GM19463 (cell line): ENCODE results near the gene SIGLEC8.

Source experiments
- ATAC-seq: cut with Tn5 transposase; IDR thresholded peaks from one replicate; pipeline ENCODE4 v1.9.1; 2021; ENCODE audit warnings: mild to moderate bottlenecking, moderate library complexity; ENCODE audit not compliant: unreplicated experiment

The SIGLEC8 gene

DNA sequence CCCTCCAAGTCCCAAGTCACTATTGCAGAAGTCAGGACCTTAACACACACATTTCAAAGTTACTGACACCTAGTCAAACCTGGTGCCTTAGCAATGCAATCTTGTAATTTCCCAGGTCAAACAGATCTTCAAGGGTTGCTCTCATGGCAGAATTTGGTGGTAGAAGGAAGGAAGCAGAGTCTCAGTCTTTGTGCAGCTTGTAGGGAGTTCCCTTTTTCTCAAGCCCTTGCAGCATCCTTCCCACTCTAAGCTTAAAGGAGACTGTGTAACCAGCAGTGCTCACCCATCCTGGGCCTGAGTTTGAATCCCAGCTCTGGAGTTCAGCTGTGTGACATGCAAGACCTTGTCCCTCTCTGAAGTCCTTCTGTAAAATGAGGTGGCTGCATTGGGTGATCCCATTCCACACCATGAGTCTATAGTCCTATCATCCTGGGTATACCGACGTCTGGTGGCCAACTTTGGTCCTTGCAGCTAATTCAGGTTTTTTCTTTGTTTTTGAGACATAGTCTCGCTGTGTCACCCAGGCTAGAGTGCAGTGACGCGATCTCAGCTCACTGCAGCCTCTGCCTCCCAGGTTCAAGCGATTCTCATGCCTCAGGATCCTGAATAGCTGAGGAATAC lies 50.6 kb downstream of the SIGLEC8 start:
- no peak for ATAC-seq

DNA sequence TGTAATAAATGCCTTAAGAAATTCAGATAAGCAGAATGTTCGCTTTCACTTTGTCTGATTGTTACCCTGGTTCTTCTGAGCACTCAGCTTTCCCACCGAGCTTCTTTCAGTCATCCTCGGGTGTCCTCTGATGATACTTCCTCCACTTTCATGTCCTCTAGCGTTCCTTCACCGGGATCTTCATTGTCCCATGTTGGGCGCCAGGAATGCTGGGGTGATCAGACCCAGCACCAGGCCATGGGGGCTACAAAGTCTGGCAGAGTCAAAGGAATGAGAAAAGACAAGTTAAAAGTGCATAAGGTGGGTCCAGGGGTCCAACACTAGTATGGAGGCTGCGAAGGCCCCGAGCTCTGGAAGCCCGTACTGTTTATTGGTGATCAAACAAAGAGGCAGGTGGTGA lies 56.1 kb downstream of the SIGLEC8 start:
- ATAC-seq = no peak
